SK-N-SH (cell line): Measurements from ENCODE around the gene ENTPD1.

Experiments
- CTCF ChIP-seq: fragments of 200-600 bp; sonication (generic); IDR thresholded peaks from 2 replicates; pipeline ENCODE4 v1.6.1; 2017; ENCODE audit warnings: antibody characterized with exemption, mild to moderate bottlenecking, moderate library complexity
- EP300 ChIP-seq, 2 experiments: IDR thresholded peaks; 2 replicates each; pipeline versions ENCODE4 v1.4.0 to v1.6.1; 2012; ENCODE audit warnings: borderline replicate concordance in 1 of 2, low read depth in 1 of 2, low read length in 1 of 2
- POLR2AphosphoS5 ChIP-seq: IDR thresholded peaks from 2 replicates; pipeline ENCODE4 v1.6.1; 2012; ENCODE audit warnings: low read depth, low read length

DNA sequence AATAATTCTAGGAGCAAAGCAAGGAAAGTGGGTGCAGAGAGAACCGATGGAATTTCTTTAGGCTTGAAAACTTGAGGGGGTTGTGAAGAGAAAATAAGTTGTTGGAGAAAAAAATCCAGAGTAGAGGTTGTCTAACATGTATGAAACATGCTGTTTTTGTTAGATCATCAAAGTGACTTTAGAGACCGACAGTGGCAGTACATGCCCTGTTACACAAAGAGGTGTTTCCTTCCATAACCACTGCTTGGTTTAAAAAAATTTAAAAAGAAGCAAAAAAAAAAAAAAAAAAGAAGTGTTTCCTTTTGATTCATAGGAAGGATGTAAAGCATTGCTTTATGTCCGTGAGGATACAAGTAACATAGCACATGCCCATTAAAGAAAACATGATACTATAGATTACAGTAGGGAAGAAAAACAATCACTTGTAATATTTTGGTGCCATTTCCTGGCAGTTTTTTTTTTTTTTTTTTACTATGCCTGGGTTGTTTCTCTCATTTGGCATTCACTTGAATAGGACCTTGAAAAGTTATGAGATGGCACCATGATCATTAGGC is 6.1 kb downstream of the ENTPD1 start:
- TF ChIP-seq CTCF (no peak), POLR2AphosphoS5 (no peak), EP300 (IDR thresholded peaks at IDR 0.05; ENCODE audit: borderline replicate concordance in 1 of 2, low read depth in 1 of 2, low read length in 1 of 2) (no peak)
